ENCODE data around the gene MCOLN1. TPM values are rescaled to one million over a fixed set of nuclear protein-coding genes. Genes with fewer than 3 reads are reported as not detected.

MCOLN1 gene
- total RNA-seq, 4 donors from 2014 or later: 9.1 to 25.0 (median 14.5) TPM

GRCh38 chr19:7527516-7528191, 5.2 kb downstream of the MCOLN1 start:
- DNase-seq: no peak
- no peak for TF ChIP-seq CTCF (IDR thresholded peaks at IDR 0.05)
- TF ChIP-seq POLR2A (IDR thresholded peaks at IDR 0.05): no peak
- Histone ChIP-seq H3K36me3 (peaks cover 0 to 2% of the 10 kb centered on the region in 2 donors), H3K27me3 (no peaks in the 10 kb centered on the region), H3K4me3 (replicated peaks in 1 of 3) (no peak overlapping the region), H3K9me3 (no peaks in the 10 kb centered on the region), H3K4me1 (peaks cover 11 to 13% of the 10 kb centered on the region in 2 donors), H3K27ac (no peak overlapping the region)
- WGBS, 2 donors: 85 to 89% methylated on average over 16 to 17 of the region's 25 CpGs
- intact Hi-C loops (cut with DNase I): no loop called here

GRCh38 chr19:7528192-7528519, 5.7 kb downstream of the MCOLN1 start:
- Histone ChIP-seq H3K4me1 (peaks cover 8 to 10% of the 10 kb centered on the region in 2 donors), H3K27ac (no peak overlapping the region), H3K36me3 (peaks cover 0 to 2% of the 10 kb centered on the region in 2 donors), H3K27me3 (no peaks in the 10 kb centered on the region), H3K9me3 (no peaks in the 10 kb centered on the region), H3K4me3 (replicated peaks in 1 of 3) (no peak overlapping the region)
- intact Hi-C loops (cut with DNase I): no loop called here
- TF ChIP-seq POLR2A (IDR thresholded peaks at IDR 0.05) (no peak), CTCF (IDR thresholded peaks at IDR 0.05) (no peak)
- WGBS, 2 donors: 93 to 96% methylated on average over 3 to 5 of the region's 7 CpGs
- no peak for DNase-seq

GRCh38 chr19:7528522-7529245, 6.3 kb downstream of the MCOLN1 start:
- no peak for TF ChIP-seq POLR2A (IDR thresholded peaks at IDR 0.05)
- TF ChIP-seq CTCF (IDR thresholded peaks at IDR 0.05): no peak
- 95 to 97% methylated on average over 25 to 28 of the region's 32 CpGs for WGBS, 2 donors
- Histone ChIP-seq H3K36me3 (peaks cover 0 to 2% of the 10 kb centered on the region in 2 donors), H3K27ac (no peak overlapping the region), H3K4me3 (replicated peaks in 1 of 3) (no peak overlapping the region), H3K27me3 (no peaks in the 10 kb centered on the region), H3K4me1 (peaks cover 8 to 10% of the 10 kb centered on the region in 2 donors), H3K9me3 (no peaks in the 10 kb centered on the region)
- DNase-seq: no peak
- intact Hi-C loops (cut with DNase I): no loop called here

- H3K9me3 ChIP-seq: no peaks in the 10 kb centered on the region
- 84% methylated on average over 15 of the region's 15 CpGs for WGBS, 2 donors
- H3K27me3 ChIP-seq: no peaks in the 10 kb centered on the region
- peaks cover 0 to 2% of the 10 kb centered on the region in 2 donors for H3K36me3 ChIP-seq
- TF ChIP-seq CTCF (IDR thresholded peaks at IDR 0.05) (no peak), POLR2A (IDR thresholded peaks at IDR 0.05) (no peak)
- DNase-seq: no peak
- intact Hi-C loops (cut with DNase I): no loop called here
- no peak overlapping the region for H3K4me3 ChIP-seq (replicated peaks in 1 of 3)
- no peak overlapping the region for H3K27ac ChIP-seq
- peaks cover 8% of the 10 kb centered on the region in 2 donors for H3K4me1 ChIP-seq
These were observed 6.8 kb downstream of the MCOLN1 start for GRCh38 chr19:7529246-7529600.

All from thyroid gland (tissue), 4 donors.